Thyroid gland (tissue), 4 donors: ENCODE data around the gene GEMIN2. TPM values are rescaled to one million over a fixed set of nuclear protein-coding genes. Genes with fewer than 3 reads are reported as not detected.

Experiments
- DNase-seq, 2 donors: peaks; one replicate each; pipeline ENCODE4 v3.0.0-alpha.2; 2019
- H3K27ac ChIP-seq, 3 donors: fragments of 200-600 bp; sonication (generic); 1 replicate in 2 of 3; 2 replicates in 1 of 3; pipeline ENCODE4 v1.5.1; 2016 to 2019; ENCODE audit warnings: mild to moderate bottlenecking in 1 of 3, moderate library complexity in 1 of 3
- H3K27me3 ChIP-seq: fragments of 200-600 bp; sonication (generic); one replicate; pipeline ENCODE4 v1.5.1; 2019
- H3K36me3 ChIP-seq, 2 donors: fragments of 200-600 bp; sonication (generic); one replicate each; pipeline ENCODE4 v1.5.1; 2016 to 2019
- H3K4me1 ChIP-seq, 2 donors: fragments of 200-600 bp; sonication (generic); one replicate each; pipeline ENCODE4 v1.5.1; 2017 to 2019
- H3K4me3 ChIP-seq, 3 donors: fragments of 200-600 bp; sonication (generic); replicated peaks in 1 of 3; 1 replicate in 2 of 3; 2 replicates in 1 of 3; pipeline ENCODE4 v1.5.1; 2016; ENCODE audit warnings: mild to moderate bottlenecking in 1 of 3
- H3K9me3 ChIP-seq: fragments of 200-600 bp; sonication (generic); one replicate; pipeline ENCODE4 v1.5.1; 2017
- CTCF ChIP-seq, 6 experiments: fragments of 200-600 bp in 3 of 6; fragments of 450-650 bp in 3 of 6; sonication (generic) in 3 of 6; IDR thresholded peaks; one replicate each; pipeline ENCODE4 v1.5.1; 2016 to 2019; ENCODE audit warnings: antibody characterized with exemption in 6 of 6, mild to moderate bottlenecking in 2 of 6, inconsistent platforms in 1 of 6, moderate library complexity in 1 of 6
- POLR2A ChIP-seq, 2 donors: fragments of 450-650 bp; IDR thresholded peaks; one replicate each; pipeline ENCODE4 v1.6.1; 2017; ENCODE audit warnings: antibody characterized with exemption in 2 of 2, mild to moderate bottlenecking in 2 of 2, moderate library complexity in 1 of 2
- WGBS, 2 donors: methylation state at CpG; one replicate each; pipeline ENCODE4 v1.1.5; 2017; 5-methylcytosine and 5-hydroxymethylcytosine counted together
- intact Hi-C: fragments of 100-400 bp; cut with DNase I; formaldehyde crosslinking; loops from one replicate; pipeline ENCODE4 v1.15.1; 2023
- small RNA-seq: library from RNA; depleted of rRNA; stranded (forward); fragments of <200 nt; gene quantifications from one replicate; pipeline ENCODE3, GENCODE V24; 2016
- total RNA-seq, 4 donors: library from RNA; depleted of rRNA; stranded (reverse); fragments of >200 nt; gene quantifications; one replicate each; pipeline ENCODE4 v1.2.3, GENCODE V29; 2016

The GEMIN2 gene
- total RNA-seq, 4 donors from 2014 or later = 11.3 to 33.7 (median 18.2) TPM

DNA sequence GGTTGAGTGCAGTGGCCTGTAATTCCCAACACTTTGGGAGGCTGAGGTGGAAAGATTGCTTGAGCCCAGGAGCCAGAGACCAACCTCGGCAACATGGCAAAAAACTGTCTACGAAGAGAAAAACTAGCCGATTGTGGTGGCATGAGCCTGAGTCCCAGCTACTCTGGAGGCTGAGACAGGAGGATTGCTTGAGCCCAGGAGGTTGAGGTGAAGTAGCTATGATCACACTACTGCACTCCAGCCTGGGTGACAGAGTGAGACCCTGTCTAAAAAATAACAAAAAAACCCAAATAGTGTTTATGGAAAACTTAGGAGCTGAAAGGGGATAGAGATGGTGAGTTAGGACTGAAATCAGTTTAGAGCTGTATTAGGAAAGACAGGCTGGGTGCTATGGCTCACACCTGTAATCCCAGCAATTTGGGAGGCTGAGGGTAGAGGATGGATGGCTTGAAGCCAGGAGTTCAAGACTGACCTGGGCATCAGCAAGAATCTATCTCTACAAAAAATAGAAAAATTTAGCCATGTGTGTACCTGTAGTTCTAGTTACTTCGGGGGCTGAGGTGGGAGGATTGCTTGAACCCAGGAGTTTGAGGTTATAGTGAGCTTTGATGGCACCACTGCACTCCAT lies 70.6 kb downstream of the GEMIN2 start:
- WGBS, 2 donors = 96 to 100% methylated on average over 4 of the region's 4 CpGs
- TF ChIP-seq CTCF (IDR thresholded peaks at IDR 0.05) = no peak
- TF ChIP-seq POLR2A (IDR thresholded peaks at IDR 0.05) = no peak

DNA sequence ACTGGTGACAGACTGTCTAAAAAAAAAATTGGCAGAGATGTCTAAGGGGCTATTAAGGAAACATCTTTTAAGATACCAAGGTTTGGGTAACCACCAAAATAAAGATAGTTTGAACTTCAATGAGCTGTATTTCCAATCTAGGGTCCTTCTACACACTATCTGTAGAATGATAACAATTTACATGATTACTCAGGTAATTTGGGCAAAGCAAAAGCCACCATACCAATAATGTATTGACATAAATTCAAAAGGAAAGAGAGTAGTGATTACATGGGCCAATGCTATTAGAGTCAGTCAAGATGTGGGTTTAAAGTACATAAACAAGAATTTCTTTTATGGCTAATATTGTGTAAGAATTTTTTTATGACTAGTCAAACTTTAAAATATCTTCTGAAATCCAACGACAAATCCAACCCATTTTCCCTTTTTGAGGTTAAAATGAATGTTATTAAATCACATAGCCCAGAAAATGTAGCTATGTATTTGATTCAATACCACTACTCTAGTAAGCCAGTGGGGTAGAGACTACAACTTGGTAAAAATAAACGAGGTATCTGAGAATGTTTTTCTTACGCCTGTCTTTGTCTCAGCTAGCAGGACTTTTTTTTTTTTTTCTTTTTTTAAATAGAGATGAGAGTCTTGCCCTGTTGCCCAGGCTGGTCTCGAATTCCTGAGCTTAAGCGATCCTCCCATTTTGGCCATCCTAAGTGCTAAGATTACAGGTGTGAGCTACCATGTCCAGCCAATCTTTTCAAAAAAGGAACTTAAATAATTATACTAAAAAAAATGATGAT lies 71.3 kb downstream of the GEMIN2 start:
- Histone ChIP-seq H3K27ac (no peak overlapping the region), H3K36me3 (peaks cover 13 to 30% of the 10 kb centered on the region in 2 donors), H3K4me1 (no peaks in the 10 kb centered on the region), H3K27me3 (no peaks in the 10 kb centered on the region), H3K9me3 (no peaks in the 10 kb centered on the region), H3K4me3 (no peak overlapping the region)
- intact Hi-C loops = loop anchor here (10.0 kb wide), 1 partner anchor 69 kb away; no protein-coding TSS in a partner anchor
- no peak for TF ChIP-seq POLR2A (IDR thresholded peaks at IDR 0.05)
- no peak for TF ChIP-seq CTCF (IDR thresholded peaks at IDR 0.05)
- WGBS, 2 donors = 88% methylated on average over 5 of the region's 5 CpGs
- DNase-seq = no peak

More for the DNA sequence above, 70.6 kb downstream of the GEMIN2 start:
- no peak overlapping the region for H3K27ac ChIP-seq
- DNase-seq = no peak
- H3K4me3 ChIP-seq = no peak overlapping the region
- peaks cover 20 to 37% of the 10 kb centered on the region in 2 donors for H3K36me3 ChIP-seq
- no peaks in the 10 kb centered on the region for H3K9me3 ChIP-seq
- no peaks in the 10 kb centered on the region for H3K4me1 ChIP-seq
- no peaks in the 10 kb centered on the region for H3K27me3 ChIP-seq
- intact Hi-C loops = loop anchor here (10.0 kb wide), 1 partner anchor 70 kb away; no protein-coding TSS in a partner anchor

Small RNA genes within 50 kb of the gene (small RNA-seq; reads per million reads assigned to genes)
- not detected for gene AL109628.1

Other genes with a start within 250 kb of the GEMIN2 start
- 10 to 100 TPM; 59.4 to 77.9 (median 67.4) TPM for gene SEC23A, start 11.1 kb upstream of the GEMIN2 start, total RNA-seq
- 10 to 100 TPM; 35.8 to 42.0 (median 41.5) TPM for gene TRAPPC6B, start 56.0 kb downstream of the GEMIN2 start, total RNA-seq
- 10 to 100 TPM; 28.6 to 45.7 (median 43.1) TPM for gene PNN, start 60.9 kb downstream of the GEMIN2 start, total RNA-seq
- 10 to 100 TPM; 41.6 to 49.1 (median 45.6) TPM for gene MIA2, start 119.6 kb downstream of the GEMIN2 start, total RNA-seq